NT2/D1 (cell line): ENCODE results near the gene LGALS14.

Experiments used
- DNase-seq: peaks from one replicate; pipeline ENCODE4 v3.0.0-alpha.2; 2011; ENCODE audit warnings: low read depth, low spot score
- H3K27me3 ChIP-seq: 2 replicates; pipeline ENCODE4 v1.6.0; 2011; ENCODE audit warnings: mild to moderate bottlenecking; ENCODE audit not compliant: insufficient read length, insufficient read depth
- H3K36me3 ChIP-seq: 2 replicates; pipeline ENCODE4 v1.6.1; 2011; ENCODE audit warnings: mild to moderate bottlenecking, low read length, mixed read lengths; ENCODE audit not compliant: insufficient read depth, insufficient read length
- H3K4me1 ChIP-seq: 2 replicates; pipeline ENCODE4 v1.5.1; 2011; ENCODE audit not compliant: insufficient read depth, insufficient read length
- H3K4me3 ChIP-seq: 2 replicates; pipeline ENCODE4 v1.5.1; 2011; ENCODE audit warnings: low read depth; ENCODE audit not compliant: insufficient read length
- H3K9ac ChIP-seq: 2 replicates; pipeline ENCODE4 v1.6.0; 2011; ENCODE audit warnings: low read depth; ENCODE audit not compliant: insufficient read length
- H3K9me3 ChIP-seq: 2 replicates; pipeline ENCODE4 v1.5.1; 2011; ENCODE audit warnings: mild to moderate bottlenecking, low read length; ENCODE audit not compliant: insufficient read depth
- SUZ12 ChIP-seq: IDR thresholded peaks from 2 replicates; pipeline ENCODE4 v1.6.1; 2011; ENCODE audit not compliant: insufficient read length, insufficient read depth; ENCODE audit errors: extremely low read depth
- YY1 ChIP-seq: IDR thresholded peaks from 2 replicates; pipeline ENCODE4 v1.6.1; 2011; ENCODE audit not compliant: insufficient read length, insufficient read depth
- ZNF274 ChIP-seq: IDR thresholded peaks from 2 replicates; pipeline ENCODE4 v1.6.1; 2011; ENCODE audit warnings: mild to moderate bottlenecking, low read depth, low read length

LGALS14 gene

DNA sequence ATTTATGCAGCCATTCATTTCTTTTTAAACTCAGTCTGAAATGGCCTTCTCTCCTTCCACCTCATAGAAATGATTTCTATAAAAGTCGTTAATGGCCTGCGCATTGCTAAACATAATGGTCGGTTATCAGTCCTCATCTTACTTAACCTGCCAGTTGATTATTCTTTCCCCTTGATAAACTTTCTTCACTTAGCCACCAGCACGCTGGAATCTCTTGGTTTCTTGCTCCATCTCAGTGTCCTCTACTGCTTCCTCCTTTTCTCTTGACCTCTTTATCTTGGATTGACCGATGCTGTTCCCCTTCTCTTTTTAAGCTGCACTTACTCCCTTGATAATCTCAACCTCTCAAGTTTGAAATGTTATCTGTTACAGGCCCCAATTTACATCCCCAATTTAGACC, 45.7 kb downstream of the LGALS14 start:
- no peak for TF ChIP-seq YY1
- Histone ChIP-seq H3K4me1 (no peaks in the 10 kb centered on the region), H3K36me3 (no peaks in the 10 kb centered on the region), H3K9me3 (no peaks in the 10 kb centered on the region), H3K27me3 (no peaks in the 10 kb centered on the region), H3K4me3 (no peak overlapping the region), H3K9ac (no peak overlapping the region)
- no peak for DNase-seq

DNA sequence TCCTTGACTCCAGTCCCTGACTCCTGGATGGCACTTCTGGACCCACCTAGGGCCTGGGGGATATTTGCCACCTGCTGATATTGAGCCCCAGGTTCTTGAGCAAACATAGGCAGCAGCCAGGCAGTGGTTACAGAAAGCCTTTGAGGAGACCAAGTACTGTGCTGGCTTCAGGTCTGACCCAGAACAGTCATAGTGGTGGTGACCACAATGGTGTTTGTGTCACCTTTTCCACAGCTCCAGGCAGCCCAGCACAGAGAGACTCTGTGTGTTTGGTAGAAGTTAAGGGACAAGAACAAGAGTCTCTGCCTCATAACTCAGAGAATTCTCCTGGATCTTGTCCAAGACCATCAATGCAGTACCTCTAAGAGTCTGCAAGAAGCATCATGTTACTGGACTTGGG, 48.1 kb downstream of the LGALS14 start:
- Histone ChIP-seq H3K27me3 (no peaks in the 10 kb centered on the region), H3K9me3 (no peaks in the 10 kb centered on the region), H3K4me1 (no peaks in the 10 kb centered on the region), H3K36me3 (no peaks in the 10 kb centered on the region), H3K9ac (no peak overlapping the region), H3K4me3 (no peak overlapping the region)
- no peak for DNase-seq
- no peak for TF ChIP-seq YY1
- TF ChIP-seq ZNF274 = no peak
- TF ChIP-seq SUZ12 = no peak

DNA sequence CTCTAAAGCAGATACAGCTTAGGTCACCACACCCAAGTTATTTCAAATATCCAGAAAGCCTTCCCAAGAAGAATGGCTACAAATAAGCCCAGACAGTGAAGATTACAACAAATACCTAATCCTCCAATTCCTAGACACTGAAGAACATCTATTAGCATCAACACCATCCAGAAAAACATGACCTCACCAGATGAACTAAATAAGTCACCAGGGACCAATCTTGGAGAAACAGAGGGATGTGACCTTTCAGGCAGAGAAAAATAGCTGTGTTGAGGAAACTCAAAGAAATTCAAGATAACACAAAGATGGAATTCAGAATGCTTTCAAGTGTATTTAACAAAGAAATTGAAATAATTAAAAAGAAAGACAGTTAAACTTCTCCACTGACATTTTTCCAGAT, 48.5 kb downstream of the LGALS14 start:
- no peak overlapping the region for H3K4me3 ChIP-seq
- TF ChIP-seq ZNF274 (no peak), SUZ12 (no peak), YY1 (no peak)
- H3K27me3 ChIP-seq = no peaks in the 10 kb centered on the region
- DNase-seq = no peak
- no peaks in the 10 kb centered on the region for H3K9me3 ChIP-seq
- H3K36me3 ChIP-seq = no peaks in the 10 kb centered on the region
- no peak overlapping the region for H3K9ac ChIP-seq
- no peaks in the 10 kb centered on the region for H3K4me1 ChIP-seq

DNA sequence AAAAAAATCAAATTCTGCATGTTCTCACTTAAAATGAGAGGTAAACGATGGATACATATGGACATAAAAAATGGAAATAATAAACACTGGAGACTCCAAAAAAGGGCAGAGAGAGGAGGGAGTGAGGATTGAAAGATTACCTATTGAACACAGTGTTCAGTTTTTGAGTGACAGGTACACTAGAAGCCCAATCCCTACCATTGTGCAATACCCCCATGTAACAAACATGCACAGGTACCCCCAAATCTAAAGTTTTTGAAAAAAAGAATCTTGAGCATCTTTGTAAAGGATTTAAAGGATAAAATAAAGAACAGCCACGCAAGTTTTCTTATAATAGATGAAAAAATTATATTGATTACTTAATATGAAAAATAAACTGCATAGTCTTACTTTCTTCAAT, 50.3 kb downstream of the LGALS14 start:
- Histone ChIP-seq H3K36me3 (no peaks in the 10 kb centered on the region), H3K4me1 (no peaks in the 10 kb centered on the region), H3K9ac (no peak overlapping the region), H3K4me3 (no peak overlapping the region), H3K9me3 (no peaks in the 10 kb centered on the region), H3K27me3 (no peaks in the 10 kb centered on the region)
- TF ChIP-seq ZNF274 (no peak), YY1 (no peak), SUZ12 (no peak)
- no peak for DNase-seq

DNA sequence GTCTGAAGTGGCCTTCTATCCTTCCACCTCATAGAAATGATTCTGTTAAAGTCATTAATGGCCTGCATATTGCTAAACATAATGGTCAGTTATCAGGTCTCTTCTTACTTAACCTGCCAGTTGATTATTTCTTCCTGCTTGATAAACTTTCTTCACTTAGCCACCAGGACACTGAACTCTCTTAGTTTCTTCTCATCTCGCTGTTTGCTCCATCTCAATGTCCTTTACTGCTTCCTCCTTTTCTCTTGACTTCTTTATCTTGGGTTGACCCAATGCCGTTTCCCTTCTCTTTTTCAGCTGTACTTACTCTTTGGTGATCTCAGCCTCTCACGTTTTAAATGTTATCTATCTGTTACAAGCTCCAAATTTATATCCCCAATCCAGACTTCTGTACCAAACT, 50.7 kb downstream of the LGALS14 start:
- Histone ChIP-seq H3K9ac (no peak overlapping the region), H3K9me3 (no peaks in the 10 kb centered on the region), H3K27me3 (no peaks in the 10 kb centered on the region), H3K36me3 (no peaks in the 10 kb centered on the region), H3K4me3 (no peak overlapping the region), H3K4me1 (no peaks in the 10 kb centered on the region)
- no peak for DNase-seq
- no peak for TF ChIP-seq SUZ12
- no peak for TF ChIP-seq ZNF274
- TF ChIP-seq YY1 = no peak
